CD4-positive, CD25-positive, alpha-beta regulatory T cell (primary cell): ENCODE results near the gene DOC2A. TPM values are rescaled to one million over a fixed set of nuclear protein-coding genes. Genes with fewer than 3 reads are reported as not detected.

Source experiments
- ATAC-seq, 2 donors: fragments of 150-1000 bp; cut with Tn5 transposase; one replicate each; pipeline ENCODE4 v1.10.0; 2021; ENCODE audit warnings: low read depth in 2 of 2, moderate number of reproducible peaks in 2 of 2, moderate library complexity in 1 of 2
- DNase-seq, 3 donors: peaks; one replicate each; pipeline versions ENCODE4 v3.0.0 to v3.0.0-alpha.2; 2012 to 2022; ENCODE audit warnings: mixed read lengths in 1 of 3
- H3K27ac ChIP-seq: one replicate; pipeline ENCODE4 v1.7.0; 2013; ENCODE audit warnings: mild to moderate bottlenecking, low read length; ENCODE audit not compliant: insufficient read depth, poor library complexity, severe bottlenecking
- H3K27me3 ChIP-seq: one replicate; pipeline ENCODE4 v1.7.0; 2013; ENCODE audit warnings: low read length; ENCODE audit not compliant: control insufficient read depth, insufficient read depth
- H3K36me3 ChIP-seq: one replicate; pipeline ENCODE4 v1.7.0; 2013; ENCODE audit warnings: mild to moderate bottlenecking, low read length, moderate library complexity; ENCODE audit not compliant: control insufficient read depth, insufficient read depth
- H3K4me1 ChIP-seq: 2 replicates; pipeline ENCODE4 v1.7.0; 2013; ENCODE audit warnings: mild to moderate bottlenecking, low read length; ENCODE audit not compliant: insufficient read depth, control insufficient read depth, poor library complexity, severe bottlenecking
- H3K4me3 ChIP-seq: one replicate; pipeline ENCODE4 v1.7.0; 2013; ENCODE audit warnings: low read depth, mild to moderate bottlenecking, low read length, moderate library complexity
- H3K9me3 ChIP-seq, 2 experiments: 1 replicate in 1 of 2; 2 replicates in 1 of 2; pipeline ENCODE4 v1.7.0; 2013; ENCODE audit warnings: low read length in 2 of 2, mild to moderate bottlenecking in 1 of 2, moderate library complexity in 1 of 2; ENCODE audit not compliant: control insufficient read depth in 2 of 2
- H3K27ac Mint-ChIP-seq, 3 donors: one replicate each; pipeline ENCODE4 v1.8.0; 2020 to 2022; ENCODE audit warnings: mild to moderate bottlenecking in 3 of 3, mixed read lengths in 3 of 3, moderate library complexity in 2 of 3
- H3K27me3 Mint-ChIP-seq: one replicate; pipeline ENCODE4 v1.8.0; 2022; ENCODE audit warnings: mild to moderate bottlenecking, mixed read lengths
- H3K36me3 Mint-ChIP-seq: one replicate; pipeline ENCODE4 v1.8.0; 2020; ENCODE audit warnings: mixed read lengths
- H3K4me1 Mint-ChIP-seq, 4 donors: one replicate each; pipeline ENCODE4 v1.8.0; 2020 to 2022; ENCODE audit warnings: mixed read lengths in 4 of 4, mild to moderate bottlenecking in 1 of 4
- H3K4me3 Mint-ChIP-seq, 4 donors: one replicate each; pipeline ENCODE4 v1.8.0; 2020 to 2022; ENCODE audit warnings: mild to moderate bottlenecking in 4 of 4, mixed read lengths in 4 of 4, moderate library complexity in 3 of 4
- H3K9me3 Mint-ChIP-seq, 7 donors: one replicate each; pipeline ENCODE4 v1.8.0; 2020 to 2022; ENCODE audit warnings: mixed read lengths in 7 of 7, mild to moderate bottlenecking in 3 of 7, moderate library complexity in 2 of 7
- polyA plus RNA-seq, 4 donors: library from polyadenylated mRNA; unstranded; fragments of 300-500 nt; fragmentation: Illumina TruSeq; gene quantifications; one replicate each; pipeline ENCODE4 v1.2.3, GENCODE V29; 2021
- total RNA-seq: library from RNA; stranded (reverse); gene quantifications from one replicate; pipeline ENCODE4 v1.2.3, GENCODE V29; 2022

Gene DOC2A
- total and polyA plus RNA-seq, 5 donors from 2014 or later = not detected

DNA sequence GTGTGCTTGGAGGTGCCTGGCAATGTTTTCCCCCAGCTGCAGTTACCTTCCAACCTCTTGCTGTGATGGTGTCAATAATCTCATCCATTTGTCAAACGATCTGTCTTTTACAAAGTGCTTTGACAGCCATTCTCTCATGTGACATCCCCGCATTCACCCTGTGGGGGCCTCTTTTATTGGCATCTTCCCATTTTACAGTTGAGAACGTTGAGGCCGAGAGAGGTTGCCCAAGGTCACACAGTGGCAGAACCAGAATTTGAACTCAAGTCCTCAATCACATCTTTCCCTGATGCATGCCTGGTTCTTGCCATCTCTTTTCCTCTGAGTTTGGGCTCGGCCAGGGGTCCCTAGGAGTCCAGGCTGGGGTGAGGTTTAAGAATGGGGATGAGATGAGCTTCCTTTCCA lies 35.7 kb downstream of the DOC2A start:
- no peaks in the 10 kb centered on the region for H3K9me3 ChIP-seq
- Mint-ChIP-seq H3K27me3 (no peaks in the 10 kb centered on the region), H3K4me1 (peaks cover 13 to 42% (median 28%) of the 10 kb centered on the region in 4 donors), H3K36me3 (peaks cover 10% of the 10 kb centered on the region), H3K9me3 (no peaks in the 10 kb centered on the region), H3K4me3 (peak overlapping the region; percentile 84 to 100 (median 90)), H3K27ac (peak overlapping the region; percentile 54 to 89 (median 87))
- peaks cover 25% of the 10 kb centered on the region for H3K36me3 ChIP-seq
- ATAC-seq = no peak
- peak overlapping the region; percentile 87 for H3K4me3 ChIP-seq
- no peak for DNase-seq
- H3K27me3 ChIP-seq = no peaks in the 10 kb centered on the region
- H3K4me1 ChIP-seq = peaks cover 37% of the 10 kb centered on the region
- peak overlapping the region; percentile 83 for H3K27ac ChIP-seq

DNA sequence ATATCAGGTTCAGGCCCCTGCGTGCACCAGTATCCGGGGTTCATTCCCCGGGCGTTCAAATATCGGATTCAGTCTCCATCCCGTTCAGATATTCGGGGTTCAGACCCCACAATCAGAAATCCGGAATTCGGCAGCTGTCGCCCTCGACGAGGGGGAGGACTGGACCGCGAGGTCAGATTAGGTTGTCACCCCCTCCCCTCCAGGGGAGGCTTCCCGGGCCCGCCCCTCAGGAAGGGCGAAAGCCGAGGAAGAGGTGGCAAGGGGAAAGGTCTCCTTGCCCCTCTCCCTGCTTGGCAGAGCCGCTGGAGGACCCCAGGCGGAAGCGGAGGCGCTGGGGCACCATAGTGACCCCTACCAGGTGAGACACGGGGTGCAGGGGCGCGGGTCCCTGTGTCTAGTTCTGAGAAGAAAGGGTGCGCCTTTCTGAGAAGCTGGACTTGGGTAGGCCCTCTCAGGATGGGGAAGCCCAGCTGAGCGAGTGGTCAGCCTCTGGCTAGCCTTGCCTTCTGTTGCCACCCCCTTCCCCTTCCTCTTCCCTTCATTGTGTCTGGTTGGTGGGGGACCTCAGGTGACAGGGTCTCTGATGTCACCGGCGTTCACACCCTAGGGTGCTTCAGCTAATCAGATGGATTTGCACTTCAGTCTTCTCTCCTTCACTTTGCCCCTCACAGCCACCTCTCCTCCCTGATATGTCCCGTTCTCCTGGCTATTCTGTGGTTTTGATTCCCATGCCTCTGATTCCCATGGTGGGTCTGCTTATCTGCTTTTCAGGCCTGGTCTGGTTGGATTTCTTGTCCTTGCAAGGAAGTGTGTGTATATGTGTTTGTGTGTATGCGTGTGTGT lies 36.3 kb downstream of the DOC2A start:
- no peaks in the 10 kb centered on the region for H3K27me3 ChIP-seq
- H3K9me3 Mint-ChIP-seq = no peaks in the 10 kb centered on the region
- H3K4me1 Mint-ChIP-seq = peaks cover 13 to 42% (median 28%) of the 10 kb centered on the region in 4 donors
- H3K4me3 Mint-ChIP-seq = peak overlapping the region; percentile 84 to 100 (median 90)
- H3K36me3 ChIP-seq = peaks cover 21% of the 10 kb centered on the region
- peak overlapping the region; percentile 87 for H3K4me3 ChIP-seq
- H3K27ac Mint-ChIP-seq = peak overlapping the region; percentile 87 to 93 (median 89)
- no peak for ATAC-seq
- no peaks in the 10 kb centered on the region for H3K9me3 ChIP-seq
- peaks cover 37% of the 10 kb centered on the region for H3K4me1 ChIP-seq
- H3K27me3 Mint-ChIP-seq = no peaks in the 10 kb centered on the region
- peak overlapping the region; percentile 83 for H3K27ac ChIP-seq
- peaks cover 8% of the 10 kb centered on the region for H3K36me3 Mint-ChIP-seq
- peak; percentile 6 to 46 (median 26) for DNase-seq

DNA sequence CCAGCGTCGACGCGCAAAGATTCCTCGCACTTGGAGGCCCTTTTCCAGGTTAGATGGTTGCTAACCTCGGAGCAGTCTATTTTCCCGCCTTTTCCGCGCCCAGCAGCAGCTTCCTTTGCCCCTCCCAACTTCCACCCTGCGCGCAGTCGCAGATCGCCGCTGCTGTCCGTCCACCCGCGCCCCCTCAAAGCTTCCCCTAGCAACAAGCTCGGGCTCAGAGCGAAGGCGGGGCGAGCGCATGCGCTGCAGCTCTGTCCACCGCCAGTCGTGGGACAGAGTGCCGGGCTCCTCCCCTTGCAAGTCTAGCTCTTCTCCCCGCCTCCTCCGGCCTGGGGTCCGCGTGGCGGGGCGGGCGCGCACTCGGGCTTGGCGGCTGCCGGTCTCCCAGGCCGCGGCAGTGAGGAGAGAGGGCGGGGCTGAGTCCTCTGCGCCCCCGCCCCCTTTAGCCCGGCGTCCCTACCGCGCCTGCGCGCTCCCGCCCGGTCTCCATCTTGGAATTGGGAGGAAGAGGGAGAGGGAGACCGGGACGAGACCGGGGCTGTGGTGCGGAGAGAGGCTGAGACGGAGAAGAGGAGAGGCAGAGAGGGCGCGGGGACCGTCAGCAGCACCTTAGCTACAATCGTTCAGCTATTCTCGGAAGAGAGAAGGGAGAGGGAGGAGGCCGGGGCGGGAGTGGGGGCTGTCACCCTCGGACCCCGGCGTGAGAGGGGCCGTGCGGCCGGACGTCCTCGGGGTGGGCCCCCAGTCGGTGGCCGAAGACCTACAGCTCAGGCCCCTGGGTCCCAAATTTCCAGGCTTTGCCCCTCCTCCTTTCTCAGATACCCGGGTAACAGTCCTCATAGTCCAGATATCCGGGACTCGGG lies 37.2 kb downstream of the DOC2A start, which contains the start of gene TAOK2:
TSS of gene TAOK2 (plus strand) at position 485 of the 863 bp plus-strand sequence. CDS start 3,905 bp downstream, outside the sequence.
- DNase-seq = peak; percentile 90 to 98 (median 93)
- peak; percentile 95 to 96 for ATAC-seq
- no peaks in the 10 kb centered on the region for H3K27me3 Mint-ChIP-seq
- H3K27ac Mint-ChIP-seq = peak within 1 kb of the TSS; percentile 87 to 93 (median 89)
- Histone ChIP-seq H3K27ac (peak within 1 kb of the TSS; percentile 83), H3K4me1 (peaks cover 37% of the 10 kb centered on the region), H3K9me3 (no peaks in the 10 kb centered on the region), H3K36me3 (peaks cover 16% of the 10 kb centered on the region), H3K27me3 (no peaks in the 10 kb centered on the region), H3K4me3 (peak within 1 kb of the TSS; percentile 87)
- H3K9me3 Mint-ChIP-seq = no peaks in the 10 kb centered on the region
- H3K36me3 Mint-ChIP-seq = peaks cover 7% of the 10 kb centered on the region
- H3K4me3 Mint-ChIP-seq = peak within 1 kb of the TSS; percentile 84 to 100 (median 90)
- H3K4me1 Mint-ChIP-seq = peaks cover 16 to 42% (median 28%) of the 10 kb centered on the region in 4 donors

DNA sequence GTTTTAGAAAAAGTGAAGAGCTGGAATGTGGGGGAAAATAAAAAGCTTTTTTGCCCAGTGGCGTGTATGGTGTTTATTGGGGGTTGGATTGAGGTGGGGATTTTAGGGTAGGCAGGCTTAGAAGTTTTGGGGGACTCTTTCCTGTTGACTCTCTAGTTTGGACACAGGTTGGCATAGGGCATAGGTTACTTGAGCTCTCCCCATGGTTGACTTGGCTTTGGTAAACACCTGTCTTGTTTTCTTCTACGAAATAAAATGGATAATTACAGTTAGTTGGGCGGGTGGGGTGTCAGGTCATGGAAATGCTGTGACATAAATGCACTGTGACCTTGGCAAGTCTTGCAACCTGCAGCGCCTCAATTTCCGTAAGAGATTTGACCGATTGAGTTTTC lies 37.8 kb downstream of the DOC2A start:
- Mint-ChIP-seq H3K36me3 (peaks cover 10% of the 10 kb centered on the region), H3K4me3 (peak overlapping the region; percentile 84 to 100 (median 90)), H3K9me3 (no peaks in the 10 kb centered on the region), H3K4me1 (peaks cover 20 to 42% (median 28%) of the 10 kb centered on the region in 4 donors), H3K27me3 (no peaks in the 10 kb centered on the region), H3K27ac (peak overlapping the region in 2 of 3 donors; percentile 87 to 88)
- peak overlapping the region; percentile 83 for H3K27ac ChIP-seq
- no peaks in the 10 kb centered on the region for H3K9me3 ChIP-seq
- no peak for DNase-seq
- ATAC-seq = no peak
- peaks cover 37% of the 10 kb centered on the region for H3K4me1 ChIP-seq
- no peaks in the 10 kb centered on the region for H3K27me3 ChIP-seq
- H3K4me3 ChIP-seq = peak overlapping the region; percentile 57
- peaks cover 16% of the 10 kb centered on the region for H3K36me3 ChIP-seq

DNA sequence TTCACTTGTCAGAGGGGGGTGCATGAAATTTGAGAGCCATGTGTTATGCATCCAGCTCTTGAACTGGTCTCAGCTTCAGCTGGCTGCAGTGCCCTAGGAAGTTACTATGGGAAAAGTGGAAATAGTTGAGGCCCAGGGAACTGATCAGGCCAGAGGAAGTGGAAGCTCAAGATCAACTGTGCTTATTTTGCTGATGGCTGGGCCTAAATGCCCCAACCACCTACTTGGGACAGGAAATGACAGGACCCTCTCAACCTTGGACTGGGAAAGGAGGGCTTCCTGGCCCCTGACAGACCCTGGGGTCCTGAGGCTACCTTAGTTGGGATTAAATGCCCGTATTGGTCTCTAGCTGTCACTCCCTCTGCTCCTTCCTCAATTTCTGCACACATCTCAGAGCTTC lies 38.3 kb downstream of the DOC2A start:
- H3K27ac Mint-ChIP-seq = peak overlapping the region in 2 of 3 donors; percentile 36 to 87

DNA sequence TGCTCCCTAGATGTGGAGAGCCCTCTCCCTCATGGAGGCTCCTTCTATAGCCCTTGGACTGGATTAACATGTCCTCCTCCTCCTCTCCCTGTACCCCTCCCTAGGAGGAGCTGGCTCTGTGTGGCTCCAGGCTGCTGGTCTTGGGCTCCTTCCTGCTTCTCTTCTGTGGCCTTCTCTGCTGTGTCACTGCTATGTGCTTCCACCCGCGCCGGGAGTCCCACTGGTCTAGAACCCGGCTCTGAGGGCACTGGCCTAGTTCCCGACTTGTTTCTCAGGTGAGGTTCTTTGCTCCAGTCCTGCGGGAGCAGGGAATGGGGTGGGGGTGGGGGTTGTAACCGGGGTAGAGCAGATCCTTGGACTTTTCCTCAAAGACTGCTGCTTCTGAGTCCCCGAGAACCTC lies 39.5 kb downstream of the DOC2A start:
- Mint-ChIP-seq H3K27me3 (no peaks in the 10 kb centered on the region), H3K9me3 (no peaks in the 10 kb centered on the region), H3K4me3 (peak overlapping the region in 1 of 4 donors; percentile 74), H3K36me3 (peaks cover 10% of the 10 kb centered on the region), H3K27ac (no peak overlapping the region), H3K4me1 (peaks cover 16 to 30% (median 22%) of the 10 kb centered on the region in 4 donors)
- peaks cover 15% of the 10 kb centered on the region for H3K36me3 ChIP-seq
- H3K4me3 ChIP-seq = no peak overlapping the region
- DNase-seq = no peak
- peaks cover 29% of the 10 kb centered on the region for H3K4me1 ChIP-seq
- H3K9me3 ChIP-seq = no peaks in the 10 kb centered on the region
- no peaks in the 10 kb centered on the region for H3K27me3 ChIP-seq
- ATAC-seq = no peak
- no peak overlapping the region for H3K27ac ChIP-seq

More for the DNA sequence above, 38.3 kb downstream of the DOC2A start:
- H3K4me3 ChIP-seq = no peak overlapping the region
- H3K4me3 Mint-ChIP-seq = peak overlapping the region; percentile 84 to 100 (median 90)
- H3K9me3 Mint-ChIP-seq = no peaks in the 10 kb centered on the region
- DNase-seq (no peak), ATAC-seq (no peak)
- H3K4me1 ChIP-seq = peaks cover 37% of the 10 kb centered on the region
- peaks cover 20 to 42% (median 28%) of the 10 kb centered on the region in 4 donors for H3K4me1 Mint-ChIP-seq
- H3K36me3 Mint-ChIP-seq = peaks cover 10% of the 10 kb centered on the region
- peak overlapping the region; percentile 83 for H3K27ac ChIP-seq
- H3K9me3 ChIP-seq = no peaks in the 10 kb centered on the region
- no peaks in the 10 kb centered on the region for H3K27me3 Mint-ChIP-seq
- peaks cover 15% of the 10 kb centered on the region for H3K36me3 ChIP-seq
- H3K27me3 ChIP-seq = no peaks in the 10 kb centered on the region

DNA sequence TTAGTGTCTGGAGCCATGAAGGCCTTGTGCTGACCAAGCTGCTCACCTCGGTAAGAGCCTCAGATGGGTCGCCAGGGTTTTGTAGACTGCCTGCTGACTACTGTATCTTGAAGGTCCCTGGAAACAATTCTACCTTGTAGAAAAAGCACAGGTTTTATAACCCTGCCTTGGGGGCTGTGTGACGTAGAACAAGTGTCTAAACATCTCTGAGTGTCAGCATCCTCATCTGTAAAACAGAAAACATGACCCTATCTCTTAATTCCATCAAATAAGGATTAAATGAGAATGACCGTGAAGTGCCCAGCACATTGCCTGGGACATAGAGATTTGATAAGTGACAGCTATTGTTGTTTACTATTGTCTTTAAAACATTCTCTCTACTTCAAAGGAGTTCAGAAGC lies 42.6 kb downstream of the DOC2A start:
- Mint-ChIP-seq H3K27me3 (no peaks in the 10 kb centered on the region), H3K4me1 (peaks cover 9 to 21% (median 13%) of the 10 kb centered on the region in 4 donors), H3K9me3 (no peaks in the 10 kb centered on the region), H3K27ac (no peak overlapping the region), H3K36me3 (peaks cover 10% of the 10 kb centered on the region), H3K4me3 (peak overlapping the region in 2 of 4 donors; percentile 37 to 65)
- no peak overlapping the region for H3K4me3 ChIP-seq
- H3K9me3 ChIP-seq = no peaks in the 10 kb centered on the region
- H3K27me3 ChIP-seq = no peaks in the 10 kb centered on the region
- peaks cover 5% of the 10 kb centered on the region for H3K4me1 ChIP-seq
- H3K36me3 ChIP-seq = peaks cover 15% of the 10 kb centered on the region
- ATAC-seq = no peak
- DNase-seq = no peak
- no peak overlapping the region for H3K27ac ChIP-seq
